HL-60 (cell line): ENCODE data around the gene MICU1.
"Not testable (repeated sequence)": the region's sequence is repeated elsewhere in the genome, so short reads cannot be mapped to it uniquely, and the experiment has no call there.

ENCODE experiments used
- DNase-seq, 2 experiments: peaks; one replicate each; pipeline ENCODE4 v3.0.0-alpha.2; 2010 to 2020; ENCODE audit warnings: low read depth in 1 of 2, low spot score in 1 of 2
- H3K27ac ChIP-seq: fragments of 250-450 bp; sonication (Bioruptor Pico); replicated peaks from 2 replicates; pipeline ENCODE4 v1.5.1; 2020; ENCODE audit warnings: mild to moderate bottlenecking, moderate library complexity
- H3K27me3 ChIP-seq: fragments of 250-450 bp; sonication (Bioruptor Pico); 2 replicates; pipeline ENCODE4 v1.5.1; 2021; ENCODE audit warnings: mild to moderate bottlenecking, moderate library complexity; ENCODE audit not compliant: insufficient read depth, poor library complexity, severe bottlenecking
- H3K4me3 ChIP-seq: replicated peaks from 2 replicates; pipeline ENCODE4 v1.5.1; 2011; ENCODE audit warnings: mild to moderate bottlenecking, control low read depth, low read length; ENCODE audit not compliant: insufficient read depth
- CTCF ChIP-seq: IDR thresholded peaks from one replicate; pipeline ENCODE4 v1.5.1; 2011; ENCODE audit warnings: low read length, control low read depth, inconsistent platforms; ENCODE audit not compliant: insufficient read depth
- GABPA ChIP-seq: IDR thresholded peaks from 2 replicates; pipeline ENCODE4 v1.6.1; 2012; ENCODE audit warnings: low read depth
- POLR2AphosphoS5 ChIP-seq: IDR thresholded peaks from 2 replicates; pipeline ENCODE4 v1.6.1; 2012; ENCODE audit warnings: low read depth
- REST ChIP-seq: IDR thresholded peaks from 2 replicates; pipeline ENCODE4 v1.6.1; 2012; ENCODE audit warnings: low read depth; ENCODE audit not compliant: insufficient replicate concordance
- SPI1 ChIP-seq: IDR thresholded peaks from 2 replicates; pipeline ENCODE4 v1.6.1; 2012; ENCODE audit warnings: low read depth, mild to moderate bottlenecking, borderline replicate concordance

The MICU1 gene

GRCh38 chr10:72472306-72472705 is 153.6 kb downstream of the MICU1 start:
- no peak for DNase-seq
- TF ChIP-seq SPI1 (peak; percentile 46), POLR2AphosphoS5 (no peak), CTCF (no peak)

GRCh38 chr10:72470666-72471065 is 155.2 kb downstream of the MICU1 start:
- TF ChIP-seq SPI1 = peak; percentile 85
- TF ChIP-seq GABPA = no peak
- H3K27me3 ChIP-seq = no peaks in the 10 kb centered on the region
- H3K27ac ChIP-seq = peak overlapping the region; percentile 37
- DNase-seq = peak; percentile 67 to 79
- H3K4me3 ChIP-seq = no peak overlapping the region

More at GRCh38 chr10:72472306-72472705, 153.6 kb downstream of the MICU1 start:
- Histone ChIP-seq H3K4me3 (no peak overlapping the region), H3K27me3 (no peaks in the 10 kb centered on the region), H3K27ac (peak overlapping the region; percentile 37; the same call in 1 of the 2 replicates)

- H3K4me3 ChIP-seq, H3K27ac ChIP-seq, DNase-seq, H3K27me3 ChIP-seq: not testable (repeated sequence)
Measured at GRCh38 chr10:72467064-72467463, 158.8 kb downstream of the MICU1 start.

- no peaks in the 10 kb centered on the region for H3K27me3 ChIP-seq
- no peak overlapping the region for H3K4me3 ChIP-seq
- TF ChIP-seq GABPA (no peak), SPI1 (no peak), POLR2AphosphoS5 (no peak), REST (no peak)
- no peak for DNase-seq
- no peak overlapping the region for H3K27ac ChIP-seq
Measured at GRCh38 chr10:72466018-72466417, 159.9 kb downstream of the MICU1 start.

- Histone ChIP-seq H3K4me3 (no peak overlapping the region), H3K27ac (no peak overlapping the region), H3K27me3 (no peaks in the 10 kb centered on the region)
- no peak for DNase-seq
- TF ChIP-seq CTCF (no peak), SPI1 (no peak), POLR2AphosphoS5 (no peak), GABPA (no peak), REST (no peak)
Measured at GRCh38 chr10:72464438-72464837, 161.4 kb downstream of the MICU1 start.
